IMR-90 (cell line): ENCODE measurements around the gene TSN. TPM values are rescaled to one million over a fixed set of nuclear protein-coding genes. Genes with fewer than 3 reads are reported as not detected.

ENCODE experiments used
- ATAC-seq: fragments of 200-7000 bp; cut with Tn5 transposase; 2 replicates; pipeline ENCODE4 v1.9.1; 2020; ENCODE audit warnings: low read depth, mild to moderate bottlenecking, moderate library complexity
- BruUV-seq: library from RNA; stranded (reverse); fragments of 400-500 nt; replicated peaks from 2 replicates; lab custom pipeline; 2021; lab: Mats Ljungman, UMichigan
- CTCF ChIA-PET: fragments of 300-600 bp; formaldehyde crosslinking; extraction: SDS; loops from one replicate; lab custom pipeline; 2021; ENCODE audit warnings: antibody characterized with exemption; lab: Yijun Ruan, JAX
- POLR2A ChIA-PET: fragments of 300-600 bp; sonication (Branson Sonifier 250); formaldehyde crosslinking; loops from one replicate; lab custom pipeline; 2022; ENCODE audit warnings: antibody characterized with exemption; ENCODE audit not compliant: unreplicated experiment; lab: Charles Lee
- DNase-seq: peaks from one replicate; pipeline ENCODE4 v3.0.0; 2013
- H2AFZ ChIP-seq: replicated peaks from 2 replicates; pipeline ENCODE3; 2013; ENCODE audit warnings: low read length, mild to moderate bottlenecking; ENCODE audit not compliant: poor library complexity
- H2AK5ac ChIP-seq: 2 replicates; pipeline ENCODE4 v1.6.1; 2013; ENCODE audit warnings: low read depth, low read length, inconsistent platforms
- H2AK9ac ChIP-seq: replicated peaks from 2 replicates; pipeline ENCODE3; 2013; ENCODE audit warnings: mild to moderate bottlenecking, low read depth, low read length, moderate library complexity; ENCODE audit not compliant: poor library complexity
- H2BK120ac ChIP-seq: 2 replicates; pipeline ENCODE4 v1.6.1; 2013; ENCODE audit warnings: low read depth, low read length, inconsistent platforms
- H2BK15ac ChIP-seq: 3 replicates; pipeline ENCODE4 v1.6.1; 2013; ENCODE audit warnings: low read depth, low read length, inconsistent platforms
- H2BK20ac ChIP-seq: 2 replicates; pipeline ENCODE4 v1.6.1; 2013; ENCODE audit warnings: low read depth, mild to moderate bottlenecking, inconsistent platforms, low read length, moderate library complexity
- H2BK5ac ChIP-seq: 2 replicates; pipeline ENCODE4 v1.6.1; 2013; ENCODE audit warnings: mild to moderate bottlenecking, low read depth, low read length, inconsistent platforms; ENCODE audit not compliant: poor library complexity, severe bottlenecking
- H3K14ac ChIP-seq: replicated peaks from 2 replicates; pipeline ENCODE4 v1.6.1; 2013; ENCODE audit warnings: low read depth, low read length, inconsistent platforms
- H3K18ac ChIP-seq: 2 replicates; pipeline ENCODE4 v1.6.1; 2013; ENCODE audit warnings: low read depth, low read length, control low read depth
- H3K23ac ChIP-seq: 2 replicates; pipeline ENCODE4 v1.6.1; 2013; ENCODE audit warnings: low read depth, low read length, inconsistent platforms
- H3K27ac ChIP-seq: 2 replicates; pipeline ENCODE4 v1.5.1; 2013; ENCODE audit warnings: mild to moderate bottlenecking, control low read depth, low read length; ENCODE audit not compliant: insufficient read depth
- H3K27me3 ChIP-seq: 2 replicates; pipeline ENCODE4 v1.6.1; 2013; ENCODE audit warnings: low read length; ENCODE audit not compliant: control insufficient read depth, insufficient read depth
- H3K36me3 ChIP-seq: 2 replicates; pipeline ENCODE4 v1.6.1; 2013; ENCODE audit warnings: low read length, mixed read lengths; ENCODE audit not compliant: control insufficient read depth, insufficient read depth
- H3K4ac ChIP-seq: 2 replicates; pipeline ENCODE4 v1.6.1; 2013; ENCODE audit warnings: low read depth, low read length, inconsistent platforms
- H3K4me1 ChIP-seq: 2 replicates; pipeline ENCODE4 v1.6.1; 2013; ENCODE audit warnings: low read length, mixed read lengths; ENCODE audit not compliant: control insufficient read depth, insufficient read depth
- H3K4me2 ChIP-seq: 2 replicates; pipeline ENCODE4 v1.6.1; 2013; ENCODE audit warnings: low read depth, mild to moderate bottlenecking, control low read depth, low read length, moderate library complexity
- H3K4me3 ChIP-seq: 2 replicates; pipeline ENCODE4 v1.5.1; 2013; ENCODE audit warnings: low read depth, mild to moderate bottlenecking, control low read depth, low read length, moderate library complexity; ENCODE audit not compliant: insufficient read depth
- H3K56ac ChIP-seq: 2 replicates; pipeline ENCODE4 v1.6.1; 2013; ENCODE audit warnings: low read length, inconsistent platforms; ENCODE audit not compliant: insufficient read depth; ENCODE audit errors: extremely low read depth
- H3K79me1 ChIP-seq, 2 experiments: 2 replicates each; pipeline ENCODE4 v1.6.1; 2013; ENCODE audit warnings: low read length in 2 of 2, inconsistent platforms in 1 of 2, low read depth in 1 of 2
- H3K9ac ChIP-seq: 2 replicates; pipeline ENCODE4 v1.6.1; 2013; ENCODE audit warnings: low read depth, low read length, control low read depth
- H3K9me1 ChIP-seq: 2 replicates; pipeline ENCODE4 v1.6.1; 2013; ENCODE audit warnings: low read length, inconsistent platforms; ENCODE audit not compliant: insufficient read depth
- H3K9me3 ChIP-seq: 2 replicates; pipeline ENCODE4 v1.6.1; 2013; ENCODE audit warnings: low read length; ENCODE audit not compliant: control insufficient read depth, insufficient read depth
- H4K20me1 ChIP-seq: 2 replicates; pipeline ENCODE4 v1.6.1; 2013; ENCODE audit warnings: low read length, inconsistent platforms; ENCODE audit not compliant: insufficient read depth
- H4K5ac ChIP-seq: 2 replicates; pipeline ENCODE4 v1.6.1; 2013; ENCODE audit warnings: mild to moderate bottlenecking, low read depth, low read length, control low read depth
- H4K8ac ChIP-seq, 2 experiments: 2 replicates each; pipeline ENCODE4 v1.6.1; 2013; ENCODE audit warnings: low read depth in 2 of 2, low read length in 2 of 2, control low read depth in 1 of 2, inconsistent platforms in 1 of 2
- H4K91ac ChIP-seq: 2 replicates; pipeline ENCODE4 v1.6.1; 2013; ENCODE audit warnings: low read depth, low read length, inconsistent platforms; ENCODE audit not compliant: insufficient read depth
- BHLHE40 ChIP-seq: fragments of 150-350 bp; IDR thresholded peaks from 2 replicates; pipeline ENCODE4 v1.6.1; 2016; ENCODE audit warnings: mild to moderate bottlenecking, low read depth, low read length
- CEBPB ChIP-seq: IDR thresholded peaks from 2 replicates; pipeline ENCODE4 v1.6.1; 2012; ENCODE audit warnings: low read depth, low read length, improper control_type of control experiment
- CHD1 ChIP-seq: IDR thresholded peaks from 2 replicates; pipeline ENCODE4 v1.6.1; 2012; ENCODE audit warnings: low read depth, low read length, improper control_type of control experiment
- FOS ChIP-seq: fragments of 150-350 bp; IDR thresholded peaks from 2 replicates; pipeline ENCODE4 v1.6.1; 2016; ENCODE audit warnings: low read depth, low read length
- NFE2L2 ChIP-seq: fragments of 150-350 bp; IDR thresholded peaks from 2 replicates; pipeline ENCODE4 v1.6.1; 2016; ENCODE audit warnings: low read depth, mild to moderate bottlenecking, low read length
- POLR2A ChIP-seq: IDR thresholded peaks from 2 replicates; pipeline ENCODE4 v1.6.1; 2012; ENCODE audit warnings: mild to moderate bottlenecking, low read depth, low read length
- RFX5 ChIP-seq: IDR thresholded peaks from 2 replicates; pipeline ENCODE4 v1.8.0; 2012; ENCODE audit warnings: low read depth, mild to moderate bottlenecking, low read length, moderate library complexity
- SMC3 ChIP-seq: fragments of 150-350 bp; IDR thresholded peaks from 2 replicates; pipeline ENCODE4 v1.6.1; 2016; ENCODE audit warnings: low read depth, mild to moderate bottlenecking, antibody characterized with exemption, low read length, moderate library complexity
- WGBS, 2 experiments: methylation state at CpG; one replicate each; pipeline versions ENCODE4 v1.1.5 to v1.1.7; 2013; ENCODE audit warnings: missing lambda C conversion rate in 2 of 2; ENCODE audit not compliant: insufficient read length in 1 of 2; ENCODE audit errors: extremely low coverage in 2 of 2; 5-methylcytosine and 5-hydroxymethylcytosine counted together
- dilution Hi-C: fragments of 300-500 bp; cut with HindIII; formaldehyde crosslinking; loops from one replicate; pipeline ENCODE4 v1.14.3; 2018; ENCODE audit warnings: low sequenced_read_pairs; ENCODE audit not compliant: unreplicated experiment
- in situ Hi-C: fragments of 300-500 bp; cut with MboI; formaldehyde crosslinking; loops from 3 replicates; pipeline ENCODE4 v1.14.3; 2019; ENCODE audit warnings: low sequenced_read_pairs, inconsistent platforms, mixed read lengths
- intact Hi-C: fragments of 100-400 bp; cut with micrococcal nuclease; formaldehyde crosslinking; loops from 2 replicates; pipeline ENCODE4 v1.10.0; 2022
- polyA plus RNA-seq, 3 experiments: library from polyadenylated mRNA; depleted of rRNA; stranded (reverse); fragments of >200 nt; gene quantifications; 2 replicates each; pipeline ENCODE4 v1.2.3, GENCODE V29; 2012; ENCODE audit warnings: low replicate concordance in 1 of 3
- total RNA-seq: library from RNA; depleted of rRNA; stranded (reverse); fragments of >200 nt; gene quantifications from 2 replicates; pipeline ENCODE4 v1.2.3, GENCODE V29; 2012

TSN gene
- total and polyA plus RNA-seq, 2 of the 4 experiments (the other 2 are of a cell fraction): 31.0 to 56.3 TPM

GRCh38 chr2:121796239-121796638, 40.8 kb downstream of the TSN start:
- dilution Hi-C loops: no loop called here
- no peak for TF ChIP-seq BHLHE40
- no peak for TF ChIP-seq CHD1
- TF ChIP-seq NFE2L2: no peak
- no peak for TF ChIP-seq POLR2A
- no peak for TF ChIP-seq RFX5
- no peak for TF ChIP-seq FOS
- TF ChIP-seq CEBPB: no peak
- no peak for TF ChIP-seq SMC3
- in situ Hi-C loops: no loop called here
- H3K4me2 ChIP-seq: no peak overlapping the region
- no peak overlapping the region for H2BK5ac ChIP-seq
- H4K5ac ChIP-seq: no peak overlapping the region
- no peak overlapping the region for H3K9ac ChIP-seq
- no peak overlapping the region for H2BK15ac ChIP-seq
- BruUV-seq: no TSS peak
- H2BK20ac ChIP-seq: no peak overlapping the region
- no peaks in the 10 kb centered on the region for H3K4me1 ChIP-seq
- peaks cover 2% of the 10 kb centered on the region for H3K27me3 ChIP-seq
- H3K79me1 ChIP-seq: no peaks in the 10 kb centered on the region
- no peak overlapping the region for H3K27ac ChIP-seq
- H3K9me1 ChIP-seq: no peaks in the 10 kb centered on the region
- no peaks in the 10 kb centered on the region for H3K36me3 ChIP-seq
- no peak overlapping the region for H4K91ac ChIP-seq
- no peak overlapping the region for H3K14ac ChIP-seq
- H3K18ac ChIP-seq: no peak overlapping the region
- no peak for ATAC-seq
- no peak overlapping the region for H4K8ac ChIP-seq
- CTCF ChIA-PET: no interaction called here
- no peak overlapping the region for H2AK5ac ChIP-seq
- H3K23ac ChIP-seq: no peak overlapping the region
- H3K9me3 ChIP-seq: no peaks in the 10 kb centered on the region
- POLR2A ChIA-PET: no interaction called here
- H2BK120ac ChIP-seq: no peak overlapping the region
- WGBS, 2 experiments: 86% methylated on average over 1 of the region's 4 CpGs; no CpG with 5 or more reads in 1 of the 2 experiments
- intact Hi-C loops: no loop called here
- no peak overlapping the region for H2AK9ac ChIP-seq
- H3K4me3 ChIP-seq: no peak overlapping the region
- no peak for DNase-seq
- no peak overlapping the region for H3K4ac ChIP-seq
- no peaks in the 10 kb centered on the region for H4K20me1 ChIP-seq
- no peak overlapping the region for H2AFZ ChIP-seq
- H3K56ac ChIP-seq: no peak overlapping the region
